ENCODE measurements around the gene PEAK3.

The PEAK3 gene

DNA sequence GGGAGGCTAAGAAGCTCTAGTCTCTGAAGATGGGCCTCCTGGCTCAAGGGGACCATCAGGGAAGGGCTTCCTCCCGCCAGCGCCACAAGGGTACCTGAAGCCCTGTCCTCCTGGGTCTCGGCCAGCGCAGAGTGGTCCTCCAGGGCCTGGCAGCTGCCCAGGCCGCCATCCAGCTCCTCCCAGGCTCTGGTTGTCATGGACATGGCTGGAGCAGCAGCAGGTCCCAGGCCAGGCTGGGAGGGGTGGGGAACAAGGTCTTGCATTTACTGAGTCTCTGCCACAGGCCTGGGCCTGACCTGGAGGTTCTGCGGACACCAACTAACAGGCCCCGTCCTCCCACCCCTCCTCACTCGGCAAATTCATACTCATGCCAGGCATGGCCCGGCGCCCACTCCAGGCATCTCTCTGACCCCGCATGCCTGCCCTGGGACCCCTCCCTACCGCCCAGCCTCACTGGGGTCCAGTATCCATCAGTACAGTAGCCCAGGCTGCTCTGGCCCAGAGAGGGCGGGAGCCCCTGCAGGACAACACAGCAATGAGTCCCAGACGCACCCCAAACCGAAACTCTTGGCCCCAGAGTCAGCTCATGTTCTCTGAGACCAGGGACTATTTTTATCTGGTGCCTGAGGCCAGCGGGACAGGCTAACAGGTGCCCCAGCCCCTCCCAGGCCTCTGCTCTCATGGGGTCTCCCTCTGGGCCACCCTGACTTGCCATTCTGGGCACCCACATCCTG lies 26.7 kb downstream of the PEAK3 start:
- Mint-ChIP-seq H3K36me3 (ENCODE audit: low read depth) (no peaks in the 10 kb centered on the region), H3K27me3 (peaks cover 8% of the 10 kb centered on the region), H3K4me3 (no peak overlapping the region), H3K4me1 (peaks cover 41% of the 10 kb centered on the region), H3K9me3 (no peaks in the 10 kb centered on the region), H3K27ac (no peak overlapping the region)
- ATAC-seq, result no peak
- DNase-seq, result no peak

DNA sequence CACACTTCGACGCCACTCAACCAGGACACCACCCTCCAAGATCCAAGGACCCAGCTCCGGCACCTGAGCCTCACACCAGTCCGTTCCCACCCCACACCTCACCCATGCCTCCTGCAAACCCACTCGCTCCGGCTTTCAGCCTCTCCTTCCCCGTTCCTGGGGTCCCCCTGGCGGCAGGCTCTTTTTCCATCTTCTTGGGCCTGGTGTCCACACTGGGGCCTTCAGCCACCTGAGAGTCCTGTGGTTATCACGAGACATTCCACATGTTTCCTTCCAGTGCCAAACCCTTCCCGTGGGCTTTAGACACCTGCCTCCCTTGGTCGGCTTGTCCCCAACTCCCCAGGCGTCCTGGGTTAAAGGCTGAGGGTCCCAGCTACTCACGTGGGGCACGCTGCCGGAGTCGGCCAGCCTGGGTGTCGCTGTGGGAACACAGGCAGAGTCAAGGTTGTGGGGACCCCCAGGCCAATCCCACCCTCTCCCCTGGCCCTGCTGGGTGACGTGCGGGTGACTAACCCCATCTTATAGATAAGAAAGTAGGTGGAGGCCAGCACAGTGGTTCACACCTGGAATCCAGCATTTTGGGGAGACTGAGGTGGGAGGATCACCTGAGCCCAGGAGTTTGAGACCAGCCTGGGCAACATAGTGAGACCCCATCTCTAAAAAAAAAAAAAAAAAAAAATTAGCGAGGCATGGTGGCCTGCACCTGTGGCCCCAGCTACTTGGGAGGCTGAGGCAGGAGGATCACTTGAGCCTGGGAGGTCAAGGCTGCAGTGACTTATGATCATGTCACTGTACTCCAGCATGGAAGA lies 27.7 kb downstream of the PEAK3 start:
- peaks cover 37% of the 10 kb centered on the region for H3K4me1 Mint-ChIP-seq

DNA sequence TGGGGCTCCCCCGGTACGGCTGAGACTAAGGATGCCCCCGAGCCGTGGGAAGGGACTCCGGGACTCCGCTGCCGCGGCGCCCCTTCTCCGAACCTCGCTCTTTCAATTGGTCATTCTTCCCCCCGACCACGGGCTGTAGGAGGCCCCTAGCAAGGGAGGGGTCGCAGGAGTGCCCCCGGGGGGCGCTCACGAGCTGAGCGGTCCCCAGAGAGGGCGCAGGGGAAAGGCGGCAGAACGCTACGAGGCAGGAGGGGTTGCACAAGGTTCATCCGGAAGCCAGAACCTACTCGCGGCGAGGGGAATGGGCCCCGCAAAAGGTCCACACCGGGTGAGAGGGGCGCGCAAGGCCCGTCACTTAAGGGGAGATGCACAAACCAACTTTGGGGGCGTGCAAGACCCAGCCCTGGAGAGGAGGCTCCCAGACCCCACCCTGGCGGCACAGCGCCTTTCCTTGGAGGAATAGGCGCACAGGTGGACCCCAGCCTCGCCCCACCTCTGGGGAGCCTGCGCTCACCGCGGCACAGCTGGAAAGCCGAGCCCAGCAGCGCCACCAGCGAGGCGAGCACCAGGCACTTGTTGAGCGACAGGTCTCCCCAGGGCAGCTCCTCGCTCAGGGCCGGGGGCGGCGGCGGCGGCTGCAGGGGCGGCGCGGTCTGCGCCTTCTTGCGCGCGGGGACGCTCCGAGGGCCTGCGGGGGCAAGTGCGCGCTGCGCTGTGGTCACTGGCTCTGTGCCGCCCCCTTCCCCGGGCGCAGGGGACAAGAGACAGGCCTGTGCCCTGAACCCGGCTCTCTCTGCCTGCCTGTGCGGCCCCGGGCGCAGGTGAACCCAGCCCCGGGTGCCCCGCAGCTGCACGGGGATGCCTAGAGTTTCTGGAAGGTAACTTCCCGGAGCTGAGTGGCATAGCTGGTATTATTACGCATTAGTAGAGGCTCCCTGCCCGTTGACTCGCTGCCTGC lies 28.6 kb downstream of the PEAK3 start:
- Mint-ChIP-seq H3K4me1 (peaks cover 31% of the 10 kb centered on the region), H3K27me3 (peaks cover 8% of the 10 kb centered on the region), H3K27ac (no peak overlapping the region), H3K9me3 (no peaks in the 10 kb centered on the region), H3K4me3 (peak overlapping the region; percentile 24), H3K36me3 (ENCODE audit: low read depth) (peaks cover 2% of the 10 kb centered on the region)
- peak; percentile 14 for ATAC-seq
- DNase-seq, result peak; percentile 62

More for the DNA sequence above, 27.7 kb downstream of the PEAK3 start:
- Mint-ChIP-seq H3K4me3 (no peak overlapping the region), H3K36me3 (ENCODE audit: low read depth) (no peaks in the 10 kb centered on the region), H3K9me3 (no peaks in the 10 kb centered on the region), H3K27me3 (peaks cover 8% of the 10 kb centered on the region), H3K27ac (no peak overlapping the region)
- DNase-seq, result no peak
- no peak for ATAC-seq

DNA sequence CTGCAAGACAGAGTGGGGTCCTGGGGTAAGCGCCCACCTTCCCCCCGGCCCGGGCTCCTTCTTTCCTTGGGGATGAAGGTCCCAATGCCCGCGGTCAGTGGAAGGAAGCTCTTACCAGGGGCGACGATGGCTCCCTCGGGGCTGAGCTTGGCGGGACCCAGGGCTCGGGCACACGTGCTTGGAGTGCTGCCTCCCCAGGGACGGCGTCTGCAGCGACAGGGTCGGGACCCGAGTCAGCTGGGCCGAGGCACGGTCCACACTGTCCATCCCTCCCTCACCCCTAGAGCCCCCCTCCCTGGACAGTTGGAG lies 29.2 kb downstream of the PEAK3 start:
- Mint-ChIP-seq H3K4me3 (peak overlapping the region; percentile 46), H3K27ac (peak overlapping the region; percentile 67), H3K27me3 (peaks cover 8% of the 10 kb centered on the region), H3K9me3 (no peaks in the 10 kb centered on the region), H3K4me1 (peaks cover 25% of the 10 kb centered on the region), H3K36me3 (ENCODE audit: low read depth) (peaks cover 2% of the 10 kb centered on the region)
- DNase-seq (no peak), ATAC-seq (no peak)

DNA sequence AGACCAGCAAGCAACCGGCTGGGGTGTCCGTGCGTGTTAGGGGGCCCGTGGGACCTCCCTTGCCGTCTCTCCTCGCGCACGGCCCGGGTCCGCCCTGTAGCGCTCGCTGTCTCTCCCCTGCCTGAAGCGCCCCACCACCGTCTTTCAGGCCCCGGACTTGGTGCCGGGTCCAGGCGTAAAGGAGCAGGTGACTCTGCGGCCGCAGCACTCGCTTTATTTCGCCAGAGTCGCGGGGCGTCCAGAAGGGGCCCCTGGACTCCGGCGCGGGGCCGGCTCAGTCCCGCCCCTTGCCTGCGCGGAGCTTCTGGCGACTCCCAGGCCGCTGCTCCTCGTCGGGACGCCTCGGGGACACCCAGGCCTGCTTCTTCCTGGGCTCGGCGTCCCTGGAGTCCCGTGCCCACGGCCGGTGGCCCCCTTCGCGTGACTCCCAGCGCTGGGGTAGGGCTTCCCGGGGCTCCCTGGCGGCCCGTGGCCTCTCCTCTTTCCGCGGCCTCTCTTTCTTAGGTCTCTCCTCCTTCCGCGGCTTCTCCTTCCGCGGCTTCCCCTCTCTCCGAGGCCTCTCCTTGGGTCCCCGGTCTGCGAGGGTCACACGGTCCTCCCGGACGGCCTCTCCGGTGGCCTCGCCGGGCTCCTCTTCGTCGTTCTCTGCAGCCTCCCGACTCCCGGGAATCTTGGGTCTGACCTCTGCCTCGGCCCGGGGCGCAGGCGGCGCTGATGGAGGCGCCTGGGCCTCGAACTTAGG lies 29.7 kb downstream of the PEAK3 start:
- DNase-seq (no peak), ATAC-seq (no peak)
- Mint-ChIP-seq H3K4me3 (peak overlapping the region; percentile 46), H3K9me3 (no peaks in the 10 kb centered on the region), H3K27ac (peak overlapping the region; percentile 67), H3K27me3 (peaks cover 8% of the 10 kb centered on the region), H3K36me3 (ENCODE audit: low read depth) (peaks cover 2% of the 10 kb centered on the region), H3K4me1 (peaks cover 23% of the 10 kb centered on the region)

DNA sequence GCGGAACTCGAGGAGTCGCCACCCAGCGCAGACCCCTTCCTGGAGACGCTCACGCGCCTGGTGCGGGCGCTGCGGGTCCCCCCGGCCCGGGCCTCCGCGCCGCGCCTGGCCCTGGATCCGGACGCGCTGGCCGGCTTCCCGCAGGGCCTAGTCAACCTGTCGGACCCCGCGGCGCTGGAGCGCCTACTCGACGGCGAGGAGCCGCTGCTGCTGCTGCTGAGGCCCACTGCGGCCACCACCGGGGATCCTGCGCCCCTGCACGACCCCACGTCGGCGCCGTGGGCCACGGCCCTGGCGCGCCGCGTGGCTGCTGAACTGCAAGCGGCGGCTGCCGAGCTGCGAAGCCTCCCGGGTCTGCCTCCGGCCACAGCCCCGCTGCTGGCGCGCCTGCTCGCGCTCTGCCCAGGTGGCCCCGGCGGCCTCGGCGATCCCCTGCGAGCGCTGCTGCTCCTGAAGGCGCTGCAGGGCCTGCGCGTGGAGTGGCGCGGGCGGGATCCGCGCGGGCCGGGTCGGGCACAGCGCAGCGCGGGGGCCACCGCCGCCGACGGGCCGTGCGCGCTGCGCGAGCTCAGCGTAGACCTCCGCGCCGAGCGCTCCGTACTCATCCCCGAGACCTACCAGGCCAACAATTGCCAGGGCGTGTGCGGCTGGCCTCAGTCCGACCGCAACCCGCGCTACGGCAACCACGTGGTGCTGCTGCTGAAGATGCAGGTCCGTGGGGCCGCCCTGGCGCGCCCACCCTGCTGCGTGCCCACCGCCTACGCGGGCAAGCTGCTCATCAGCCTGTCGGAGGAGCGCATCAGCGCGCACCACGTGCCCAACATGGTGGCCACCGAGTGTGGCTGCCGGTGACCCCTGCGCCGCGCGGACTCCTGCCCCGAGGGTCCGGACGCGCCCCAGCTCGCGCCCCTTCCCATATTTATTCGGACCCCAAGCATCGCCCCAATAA lies 30.6 kb downstream of the PEAK3 start:
- Mint-ChIP-seq H3K4me3 (peak overlapping the region; percentile 38), H3K36me3 (ENCODE audit: low read depth) (peaks cover 2% of the 10 kb centered on the region), H3K9me3 (no peaks in the 10 kb centered on the region), H3K27ac (no peak overlapping the region), H3K4me1 (peaks cover 18% of the 10 kb centered on the region), H3K27me3 (peaks cover 8% of the 10 kb centered on the region)
- DNase-seq (peak; percentile 51), ATAC-seq (peak; percentile 10)

DNA sequence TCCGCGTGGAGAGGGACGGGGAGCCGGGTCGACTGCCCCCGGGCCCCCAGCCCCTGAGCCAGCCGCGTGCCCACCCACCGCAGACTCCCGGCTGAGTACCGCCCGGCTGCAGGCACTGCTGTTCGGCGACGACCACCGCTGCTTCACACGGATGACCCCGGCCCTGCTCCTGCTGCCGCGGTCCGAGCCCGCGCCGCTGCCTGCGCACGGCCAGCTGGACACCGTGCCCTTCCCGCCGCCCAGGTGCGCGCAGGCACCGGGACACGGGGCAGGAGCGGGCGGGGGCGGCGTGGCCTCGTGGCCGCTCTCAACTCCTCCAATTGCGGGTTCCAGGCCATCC lies 31.2 kb downstream of the PEAK3 start:
- ATAC-seq, result no peak
- Mint-ChIP-seq H3K4me1 (peaks cover 17% of the 10 kb centered on the region), H3K36me3 (ENCODE audit: low read depth) (peaks cover 5% of the 10 kb centered on the region), H3K9me3 (no peaks in the 10 kb centered on the region), H3K4me3 (no peak overlapping the region), H3K27ac (no peak overlapping the region), H3K27me3 (peaks cover 8% of the 10 kb centered on the region)
- no peak for DNase-seq

DNA sequence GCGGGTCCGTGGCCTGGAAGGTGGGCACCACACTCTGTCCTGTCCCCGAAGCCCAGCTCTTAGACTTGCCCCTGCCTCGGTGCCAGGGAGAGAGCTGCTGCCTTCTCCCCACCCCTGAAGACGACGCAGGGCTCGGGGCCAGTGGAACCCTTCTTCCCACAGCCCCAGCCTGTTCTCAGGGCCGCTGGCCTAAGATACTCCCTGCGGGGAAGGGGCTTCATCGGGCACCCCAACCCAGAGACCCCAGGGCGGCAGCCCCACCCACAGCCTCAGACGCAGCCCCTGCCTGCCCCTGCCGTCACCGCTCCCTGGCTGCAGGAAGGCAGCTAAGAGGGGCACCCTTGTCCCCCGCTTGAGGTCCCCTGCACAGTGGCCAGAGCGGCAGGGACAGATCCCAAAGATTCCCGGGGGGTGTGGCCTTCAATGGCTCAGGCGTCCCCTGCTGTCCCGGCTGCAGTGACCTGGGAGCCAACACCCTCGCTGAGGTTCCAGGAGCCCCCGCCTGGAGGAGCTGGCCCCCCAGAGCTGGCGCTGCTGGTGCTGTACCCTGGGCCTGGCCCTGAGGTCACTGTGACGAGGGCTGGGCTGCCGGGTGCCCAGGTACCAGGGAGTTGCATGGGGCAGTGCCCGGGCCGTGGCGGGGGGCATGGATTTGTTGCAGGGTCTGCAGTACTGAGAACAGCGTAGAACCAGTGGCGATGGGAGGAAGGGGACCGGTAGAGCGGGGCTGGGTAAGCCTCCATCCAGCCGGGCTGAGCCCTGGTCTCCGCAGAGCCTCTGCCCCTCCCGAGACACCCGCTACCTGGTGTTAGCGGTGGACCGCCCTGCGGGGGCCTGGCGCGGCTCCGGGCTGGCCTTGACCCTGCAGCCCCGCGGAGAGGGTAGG lies 31.9 kb downstream of the PEAK3 start:
- Mint-ChIP-seq H3K27ac (no peak overlapping the region), H3K36me3 (ENCODE audit: low read depth) (peaks cover 8% of the 10 kb centered on the region), H3K4me3 (no peak overlapping the region), H3K4me1 (peaks cover 15% of the 10 kb centered on the region), H3K9me3 (no peaks in the 10 kb centered on the region), H3K27me3 (peaks cover 8% of the 10 kb centered on the region)
- ATAC-seq, result peak; percentile 17
- DNase-seq, result no peak

DNA sequence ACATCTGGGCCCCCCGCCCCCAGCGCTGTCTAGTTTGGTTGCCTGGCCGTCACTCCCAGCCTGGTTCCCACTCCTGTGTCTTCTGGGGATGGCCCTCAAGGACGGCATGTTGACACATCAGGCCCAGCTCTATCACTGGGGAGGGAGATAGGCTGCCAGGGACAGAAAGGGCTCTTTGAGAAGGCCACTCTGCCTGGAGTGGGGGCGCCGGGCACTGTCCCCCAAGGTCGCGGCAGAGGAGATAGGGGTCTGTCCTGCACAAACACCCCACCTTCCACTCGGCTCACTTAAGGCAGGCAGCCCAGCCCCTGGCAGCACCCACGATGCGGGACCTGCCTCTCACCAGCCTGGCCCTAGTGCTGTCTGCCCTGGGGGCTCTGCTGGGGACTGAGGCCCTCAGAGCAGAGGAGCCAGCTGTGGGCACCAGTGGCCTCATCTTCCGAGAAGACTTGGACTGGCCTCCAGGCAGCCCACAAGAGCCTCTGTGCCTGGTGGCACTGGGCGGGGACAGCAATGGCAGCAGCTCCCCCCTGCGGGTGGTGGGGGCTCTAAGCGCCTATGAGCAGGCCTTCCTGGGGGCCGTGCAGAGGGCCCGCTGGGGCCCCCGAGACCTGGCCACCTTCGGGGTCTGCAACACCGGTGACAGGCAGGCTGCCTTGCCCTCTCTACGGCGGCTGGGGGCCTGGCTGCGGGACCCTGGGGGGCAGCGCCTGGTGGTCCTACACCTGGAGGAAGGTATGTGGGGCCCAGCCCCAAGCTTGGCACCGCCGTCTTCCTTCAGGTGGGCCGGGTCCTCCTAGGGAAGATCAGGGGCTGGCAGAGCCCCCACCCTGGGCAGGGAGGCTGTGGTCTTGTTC lies 32.7 kb downstream of the PEAK3 start, which contains the start of gene AMH:
Gene AMH (plus strand): TSS at position 314 of the 857 bp plus-strand sequence. CDS start 10 bp downstream, at position 324.
- no peaks in the 10 kb centered on the region for H3K9me3 Mint-ChIP-seq
- peaks cover 7% of the 10 kb centered on the region for H3K27me3 Mint-ChIP-seq
- H3K27ac Mint-ChIP-seq, result no peak within 1 kb of the TSS
- peaks cover 15% of the 10 kb centered on the region for H3K4me1 Mint-ChIP-seq
- ATAC-seq, result peak; percentile 1
- H3K4me3 Mint-ChIP-seq, result no peak within 1 kb of the TSS
- no peak for DNase-seq
- H3K36me3 Mint-ChIP-seq (ENCODE audit: low read depth), result peaks cover 14% of the 10 kb centered on the region

DNA sequence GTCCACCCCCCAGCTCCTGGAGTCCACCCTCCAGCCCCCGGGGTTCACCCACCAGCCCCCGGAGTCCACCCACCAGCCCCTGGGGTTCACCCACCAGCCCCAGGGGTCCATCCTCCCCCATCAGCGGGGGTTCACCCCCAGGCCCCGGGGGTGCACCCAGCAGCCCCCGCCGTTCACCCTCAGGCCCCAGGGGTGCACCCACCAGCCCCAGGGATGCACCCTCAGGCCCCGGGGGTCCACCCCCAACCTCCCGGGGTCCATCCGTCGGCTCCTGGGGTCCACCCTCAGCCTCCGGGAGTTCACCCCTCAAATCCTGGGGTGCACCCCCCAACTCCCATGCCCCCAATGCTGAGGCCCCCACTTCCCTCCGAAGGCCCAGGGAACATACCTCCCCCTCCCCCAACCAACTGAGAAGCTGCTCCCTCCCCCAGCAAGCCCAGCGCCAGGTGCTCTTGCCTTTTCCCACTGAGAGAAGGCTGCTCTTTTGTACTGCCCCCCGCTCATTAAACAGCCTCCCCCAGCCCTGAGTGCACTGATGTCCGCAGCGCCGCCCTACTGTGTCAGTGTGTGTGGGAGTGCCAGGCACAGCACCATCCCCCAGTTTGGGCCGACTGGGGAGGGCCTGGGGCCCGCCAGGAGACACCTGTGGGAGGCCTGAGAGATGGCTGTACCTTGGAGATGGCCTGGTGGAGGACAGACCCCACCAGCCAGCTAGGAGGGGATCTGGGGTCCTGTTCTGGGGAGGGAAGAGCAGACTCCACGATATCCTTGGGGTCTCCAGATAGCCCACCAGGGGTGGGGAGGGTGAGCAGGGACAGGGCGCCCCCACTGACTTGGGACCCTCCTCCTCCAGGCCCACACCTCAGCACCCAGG lies 33.6 kb downstream of the PEAK3 start:
- H3K4me3 Mint-ChIP-seq, result no peak overlapping the region
- H3K27ac Mint-ChIP-seq, result no peak overlapping the region
- peaks cover 14% of the 10 kb centered on the region for H3K36me3 Mint-ChIP-seq (ENCODE audit: low read depth)
- peaks cover 14% of the 10 kb centered on the region for H3K4me1 Mint-ChIP-seq
- H3K9me3 Mint-ChIP-seq, result no peaks in the 10 kb centered on the region
- peaks cover 3% of the 10 kb centered on the region for H3K27me3 Mint-ChIP-seq
- no peak for ATAC-seq
- DNase-seq, result no peak

DNA sequence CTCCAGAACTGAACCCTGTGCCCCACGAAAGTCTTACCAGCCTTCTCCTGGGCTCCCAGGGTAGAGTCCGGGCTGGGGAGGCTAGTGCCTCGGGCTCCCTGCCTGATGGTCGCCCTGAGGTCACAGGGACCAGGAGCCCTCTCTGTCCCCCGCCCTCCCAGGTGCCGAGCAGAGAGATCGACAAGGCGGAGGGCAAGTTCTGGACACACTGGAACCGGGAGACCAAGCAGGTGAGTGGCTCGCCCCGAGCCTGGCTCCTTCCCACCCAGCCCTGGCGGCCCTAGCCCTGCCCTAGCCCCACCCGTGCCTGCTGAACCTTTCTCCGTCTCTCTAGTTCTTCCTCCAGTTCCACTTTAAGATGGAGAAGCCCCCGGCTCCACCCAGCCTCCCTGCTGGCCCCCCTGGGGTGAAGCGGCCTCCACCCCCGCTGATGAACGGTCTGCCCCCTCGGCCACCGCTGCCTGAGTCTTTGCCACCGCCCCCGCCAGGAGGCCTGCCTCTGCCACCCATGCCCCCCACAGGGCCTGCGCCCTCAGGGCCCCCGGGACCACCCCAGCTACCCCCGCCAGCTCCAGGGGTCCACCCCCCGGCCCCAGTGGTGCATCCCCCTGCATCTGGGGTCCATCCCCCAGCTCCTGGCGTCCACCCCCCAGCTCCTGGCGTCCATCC lies 34.4 kb downstream of the PEAK3 start:
- Mint-ChIP-seq H3K9me3 (no peaks in the 10 kb centered on the region), H3K27ac (no peak overlapping the region), H3K36me3 (ENCODE audit: low read depth) (peaks cover 19% of the 10 kb centered on the region), H3K4me1 (peaks cover 9% of the 10 kb centered on the region), H3K4me3 (no peak overlapping the region), H3K27me3 (peaks cover 2% of the 10 kb centered on the region)
- DNase-seq (no peak), ATAC-seq (no peak)
